ENCODE results near the gene RANBP9.
A peak's percentile ranks its signal among the peaks of the same experiment; 100 is the strongest.

The RANBP9 gene

GRCh38 chr6:13677878-13678254 lies 33.8 kb downstream of the RANBP9 start:
- no peak for DNase-seq

GRCh38 chr6:13676551-13677156 lies 35.0 kb downstream of the RANBP9 start:
- DNase-seq, result no peak

GRCh38 chr6:13674533-13675190 lies 37.0 kb downstream of the RANBP9 start:
- no peak for DNase-seq

GRCh38 chr6:13673825-13674444 lies 37.7 kb downstream of the RANBP9 start:
- DNase-seq, result no peak

GRCh38 chr6:13673368-13673767 lies 38.3 kb downstream of the RANBP9 start:
- no peak for DNase-seq

GRCh38 chr6:13672904-13673303 lies 38.7 kb downstream of the RANBP9 start:
- DNase-seq, result no peak

- no peak for DNase-seq
Observed at GRCh38 chr6:13671548-13672127, 40.0 kb downstream of the RANBP9 start.

GRCh38 chr6:13669476-13669875 lies 42.2 kb downstream of the RANBP9 start:
- no peak for DNase-seq

GRCh38 chr6:13668291-13668928 lies 43.2 kb downstream of the RANBP9 start:
- DNase-seq, result peak; percentile 53

- DNase-seq, result no peak
Observed at GRCh38 chr6:13667655-13668054, 44.0 kb downstream of the RANBP9 start.

GRCh38 chr6:13666194-13667105 lies 45.2 kb downstream of the RANBP9 start:
- no peak for DNase-seq

GRCh38 chr6:13664703-13665352 lies 46.8 kb downstream of the RANBP9 start:
- DNase-seq, result no peak

GRCh38 chr6:13663986-13664385 lies 47.6 kb downstream of the RANBP9 start:
- DNase-seq, result no peak

GRCh38 chr6:13662651-13663334 lies 48.8 kb downstream of the RANBP9 start:
- no peak for DNase-seq

GRCh38 chr6:13661647-13662046 lies 50.0 kb downstream of the RANBP9 start:
- DNase-seq, result no peak

- DNase-seq, result no peak
Observed at GRCh38 chr6:13660893-13661292, 50.7 kb downstream of the RANBP9 start.

GRCh38 chr6:13660273-13660672 lies 51.4 kb downstream of the RANBP9 start:
- DNase-seq, result no peak

GRCh38 chr6:13655700-13656099 lies 55.9 kb downstream of the RANBP9 start:
- DNase-seq, result no peak

- no peak for DNase-seq
Observed at GRCh38 chr6:13654496-13654895, 57.1 kb downstream of the RANBP9 start.

- no peak for DNase-seq
Observed at GRCh38 chr6:13653296-13653695, 58.3 kb downstream of the RANBP9 start.

- DNase-seq, result no peak
Observed at GRCh38 chr6:13649393-13649792, 62.2 kb downstream of the RANBP9 start.

Data from activated CD4-positive, alpha-beta T cell treated with anti-CD3 and anti-CD28 coated beads, Interleukin-2, amount 50 U/mL, for 16 hours (primary cell).